DMS53 treated with DMSO at 0.1 percent for 48 hours (cell line): Measurements from ENCODE around the gene PLA2G4F.

ENCODE experiments used
- DNase-seq: peaks from one replicate; lab custom pipeline; 2025; ENCODE audit not compliant: unreplicated experiment; lab: John Stamatoyannopoulos, UW

Gene PLA2G4F

GRCh38 chr15:42131826-42132806 is 24.3 kb downstream of the PLA2G4F start:
- no peak for DNase-seq

GRCh38 chr15:42131006-42131405 is 25.4 kb downstream of the PLA2G4F start:
- no peak for DNase-seq

GRCh38 chr15:42130246-42130986 is 26.0 kb downstream of the PLA2G4F start:
- no peak for DNase-seq

- DNase-seq: no peak
Observed at GRCh38 chr15:42129364-42129763, 27.1 kb downstream of the PLA2G4F start.

- DNase-seq: no peak
Observed at GRCh38 chr15:42128476-42128875, 28.0 kb downstream of the PLA2G4F start.

GRCh38 chr15:42123546-42123945 is 32.9 kb downstream of the PLA2G4F start:
- DNase-seq: no peak

GRCh38 chr15:42121682-42122081 is 34.8 kb downstream of the PLA2G4F start:
- DNase-seq: no peak

GRCh38 chr15:42121021-42121420 is 35.4 kb downstream of the PLA2G4F start:
- DNase-seq: no peak

GRCh38 chr15:42120285-42120684 is 36.2 kb downstream of the PLA2G4F start:
- DNase-seq: no peak

- no peak for DNase-seq
Observed at GRCh38 chr15:42119446-42119760, 37.0 kb downstream of the PLA2G4F start.

GRCh38 chr15:42118650-42119445 is 37.6 kb downstream of the PLA2G4F start:
- peak; percentile 22 for DNase-seq

- DNase-seq: no peak
Observed at GRCh38 chr15:42111924-42112323, 44.5 kb downstream of the PLA2G4F start.

- peak; percentile 52 for DNase-seq
Observed at GRCh38 chr15:42110367-42110766, 46.1 kb downstream of the PLA2G4F start.

- DNase-seq: no peak
Observed at GRCh38 chr15:42108806-42109205, 47.6 kb downstream of the PLA2G4F start.

GRCh38 chr15:42108189-42108588 is 48.2 kb downstream of the PLA2G4F start:
- DNase-seq: no peak

GRCh38 chr15:42107473-42107872 is 49.0 kb downstream of the PLA2G4F start:
- peak; percentile 30 for DNase-seq

GRCh38 chr15:42106288-42106687 is 50.1 kb downstream of the PLA2G4F start:
- DNase-seq: no peak

- no peak for DNase-seq
Observed at GRCh38 chr15:42104095-42104891, 52.1 kb downstream of the PLA2G4F start.

GRCh38 chr15:42102646-42103235 is 53.7 kb downstream of the PLA2G4F start:
- no peak for DNase-seq

- DNase-seq: no peak
Observed at GRCh38 chr15:42101861-42102260, 54.6 kb downstream of the PLA2G4F start.
